SK-N-SH treated with all-trans-retinoic acid at 6 μM for 48 hours (cell line): ENCODE data around the gene SEC14L5.

ENCODE experiments used
- CREB5 ChIP-seq: fragments of 250-450 bp; sonication (Bioruptor Pico); IDR thresholded peaks from 2 replicates; pipeline ENCODE4 v1.5.1; 2020; ENCODE audit warnings: low read depth, mild to moderate bottlenecking, moderate library complexity
- CSRNP3 ChIP-seq: fragments of 250-450 bp; sonication (Bioruptor Pico); IDR thresholded peaks from 2 replicates; pipeline ENCODE4 v1.5.1; 2021; ENCODE audit warnings: mild to moderate bottlenecking, moderate library complexity
- GLIS3 ChIP-seq: fragments of 250-450 bp; sonication (Bioruptor Pico); IDR thresholded peaks from 2 replicates; pipeline ENCODE4 v1.5.0; 2020; ENCODE audit warnings: mild to moderate bottlenecking, moderate library complexity
- PATZ1 ChIP-seq: fragments of 250-450 bp; sonication (Bioruptor Pico); IDR thresholded peaks from 2 replicates; pipeline ENCODE4 v1.8.0; 2020; ENCODE audit warnings: mild to moderate bottlenecking, moderate library complexity, borderline replicate concordance
- RARB ChIP-seq: fragments of 250-450 bp; sonication (Bioruptor Pico); IDR thresholded peaks from 2 replicates; pipeline ENCODE4 v1.8.0; 2021; ENCODE audit warnings: mild to moderate bottlenecking, moderate library complexity
- TCF4 ChIP-seq: fragments of 250-450 bp; sonication (Bioruptor Pico); IDR thresholded peaks from 2 replicates; pipeline ENCODE4 v1.8.0; 2021; ENCODE audit warnings: mild to moderate bottlenecking, moderate library complexity, borderline replicate concordance
- TOX ChIP-seq: fragments of 250-450 bp; sonication (Bioruptor Pico); IDR thresholded peaks from 2 replicates; pipeline ENCODE4 v1.8.0; 2021; ENCODE audit warnings: mild to moderate bottlenecking, moderate library complexity, borderline replicate concordance
- TSHZ2 ChIP-seq: fragments of 250-450 bp; sonication (Bioruptor Pico); IDR thresholded peaks from 2 replicates; pipeline ENCODE4 v1.5.0; 2020; ENCODE audit warnings: mild to moderate bottlenecking, moderate library complexity

GRCh38 chr16:4931381-4931780 lies 26.7 kb upstream of the SEC14L5 start:
- no peak for TF ChIP-seq PATZ1
- TF ChIP-seq CREB5 (CRISPR knock-in tag) = no peak
- no peak for TF ChIP-seq CSRNP3 (CRISPR knock-in tag)
- TF ChIP-seq GLIS3 = no peak
- no peak for TF ChIP-seq TSHZ2 (CRISPR knock-in tag)
- TF ChIP-seq TCF4 (CRISPR knock-in tag) = no peak
- TF ChIP-seq RARB (CRISPR knock-in tag) = no peak
- no peak for TF ChIP-seq TOX
